Fibroblast of villous mesenchyme (primary cell): ENCODE measurements around the gene KICS2. TPM values are rescaled to one million over a fixed set of nuclear protein-coding genes. Genes with fewer than 3 reads are reported as not detected.

Experiments used
- DNase-seq: peaks from one replicate; pipeline ENCODE4 v3.0.0-alpha.2; 2010; ENCODE audit warnings: low read depth
- H3K4me3 ChIP-seq: 2 replicates; pipeline ENCODE4 v1.5.1; 2011; ENCODE audit warnings: low read depth, mild to moderate bottlenecking, low read length
- total RNA-seq: library from RNA; depleted of rRNA; stranded (reverse); fragments of >200 nt; gene quantifications from 2 replicates; pipeline ENCODE4 v1.2.3, GENCODE V29; 2012
- TF ChIP-seq, protein P1 (sequence below): IDR thresholded peaks from 2 replicates; pipeline ENCODE4 v1.5.1; 2012; ENCODE audit warnings: low read depth, mild to moderate bottlenecking, low read length; ENCODE audit not compliant: insufficient read depth

KICS2 gene
- 8.2 and 9.0 TPM in 2 replicates for total RNA-seq

DNA sequence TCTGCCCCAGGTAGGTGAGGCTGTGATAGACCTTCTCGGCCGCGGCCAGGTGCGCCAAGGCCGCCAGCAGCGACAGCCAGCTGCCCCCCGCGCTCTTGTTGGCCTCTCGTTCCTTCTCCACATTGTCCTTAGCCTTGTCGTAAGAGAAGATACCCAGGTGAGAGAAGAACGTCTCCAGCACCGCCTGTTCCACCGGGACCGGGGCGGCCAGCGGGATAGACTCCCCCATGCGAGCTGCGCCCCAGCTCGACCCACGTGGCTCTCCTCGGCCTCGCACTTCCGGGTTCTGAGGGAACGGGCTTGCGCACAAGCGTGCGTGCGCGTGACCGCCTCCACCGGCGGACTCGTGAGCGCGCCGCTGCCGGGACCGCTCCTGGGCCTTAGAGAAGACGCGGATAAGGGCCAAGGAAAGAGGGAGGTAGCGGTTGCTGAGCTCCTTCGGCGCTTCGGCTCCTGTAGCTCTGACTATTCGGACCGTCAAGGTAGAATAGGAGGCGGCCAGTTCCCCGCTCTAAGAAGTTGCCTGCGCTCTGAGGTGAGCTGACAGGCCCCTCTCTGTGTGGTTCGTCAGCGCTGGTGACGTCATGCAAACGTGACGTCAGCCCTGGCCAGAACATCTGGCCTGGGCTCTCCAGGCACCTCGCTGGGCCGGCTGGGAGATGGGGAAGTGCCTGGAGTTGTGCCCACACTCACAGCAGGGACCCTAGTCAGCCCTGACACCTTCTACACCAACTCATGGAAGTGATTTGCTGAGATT is at the start of gene KICS2:
Gene KICS2 (minus strand): TSS at position 288 of the 757 bp plus-strand sequence. CDS start 59 bp downstream, at position 229.
- H3K4me3 ChIP-seq: peak within 1 kb of the TSS; percentile 85
- TF ChIP-seq, protein P1, sequence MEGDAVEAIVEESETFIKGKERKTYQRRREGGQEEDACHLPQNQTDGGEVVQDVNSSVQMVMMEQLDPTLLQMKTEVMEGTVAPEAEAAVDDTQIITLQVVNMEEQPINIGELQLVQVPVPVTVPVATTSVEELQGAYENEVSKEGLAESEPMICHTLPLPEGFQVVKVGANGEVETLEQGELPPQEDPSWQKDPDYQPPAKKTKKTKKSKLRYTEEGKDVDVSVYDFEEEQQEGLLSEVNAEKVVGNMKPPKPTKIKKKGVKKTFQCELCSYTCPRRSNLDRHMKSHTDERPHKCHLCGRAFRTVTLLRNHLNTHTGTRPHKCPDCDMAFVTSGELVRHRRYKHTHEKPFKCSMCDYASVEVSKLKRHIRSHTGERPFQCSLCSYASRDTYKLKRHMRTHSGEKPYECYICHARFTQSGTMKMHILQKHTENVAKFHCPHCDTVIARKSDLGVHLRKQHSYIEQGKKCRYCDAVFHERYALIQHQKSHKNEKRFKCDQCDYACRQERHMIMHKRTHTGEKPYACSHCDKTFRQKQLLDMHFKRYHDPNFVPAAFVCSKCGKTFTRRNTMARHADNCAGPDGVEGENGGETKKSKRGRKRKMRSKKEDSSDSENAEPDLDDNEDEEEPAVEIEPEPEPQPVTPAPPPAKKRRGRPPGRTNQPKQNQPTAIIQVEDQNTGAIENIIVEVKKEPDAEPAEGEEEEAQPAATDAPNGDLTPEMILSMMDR: no peak
- peak; percentile 95 for DNase-seq

DNA sequence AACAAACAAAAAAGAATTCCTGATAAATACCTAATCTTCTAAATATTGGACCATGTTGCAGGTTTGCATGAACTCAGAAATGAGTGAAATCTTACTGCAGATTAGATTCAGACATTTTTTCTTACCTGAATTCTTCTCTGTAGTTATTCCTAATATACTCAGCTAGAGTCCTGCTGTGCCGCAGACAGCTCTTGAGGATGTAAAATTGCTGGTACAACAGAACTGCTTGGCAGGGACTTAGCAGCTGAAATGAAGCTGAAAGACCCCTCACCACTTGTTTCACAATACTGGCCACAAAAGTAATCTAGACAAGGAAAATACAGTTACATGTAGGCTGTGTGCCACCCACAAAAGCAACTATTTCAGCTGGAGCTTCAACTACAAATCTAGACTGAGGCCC is 48.3 kb upstream of the KICS2 start:
- H3K4me3 ChIP-seq: no peak overlapping the region
- TF ChIP-seq, protein P1: no peak

DNA sequence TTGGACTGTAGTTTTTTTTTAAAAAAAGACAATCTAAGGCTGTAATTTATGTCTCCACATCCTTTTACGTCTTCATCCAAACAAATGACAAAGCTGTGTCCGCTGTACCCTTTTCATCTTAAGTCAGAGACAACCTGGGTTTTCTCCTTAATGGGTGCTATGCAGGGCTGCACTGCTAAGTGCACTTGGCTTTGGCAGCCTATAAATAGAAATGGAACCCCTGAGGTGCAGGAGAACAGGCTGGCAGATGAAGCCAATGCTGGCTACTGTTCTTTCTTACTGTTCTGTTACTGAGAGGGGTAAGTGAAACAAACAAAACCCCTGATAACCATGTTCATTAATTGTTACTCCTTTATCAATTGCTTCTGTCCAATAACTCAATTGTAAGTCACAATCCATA is 47.1 kb upstream of the KICS2 start:
- no peak overlapping the region for H3K4me3 ChIP-seq
- no peak for DNase-seq
- TF ChIP-seq, protein P1: no peak

More for the DNA sequence above, 48.3 kb upstream of the KICS2 start:
- no peak for DNase-seq

DNA sequence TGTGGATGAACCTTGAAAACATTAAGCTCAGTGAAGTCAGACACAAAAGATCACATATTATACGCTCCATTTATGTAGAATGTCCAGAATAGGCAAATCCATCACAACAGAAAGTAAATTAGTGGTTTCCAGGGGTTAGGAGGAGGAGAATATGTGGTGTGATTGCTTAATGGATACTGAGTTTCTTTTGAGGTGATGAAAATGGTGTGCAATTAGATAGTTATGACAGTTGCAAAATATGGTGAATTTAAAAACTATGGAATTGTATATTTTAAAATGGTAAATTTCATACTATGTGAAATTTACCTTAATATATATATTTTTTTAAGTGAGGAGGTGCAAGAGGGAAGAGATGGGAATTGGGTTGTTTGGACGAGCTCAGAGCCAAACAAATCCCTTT is 46.3 kb upstream of the KICS2 start:
- TF ChIP-seq, protein P1: no peak

DNA sequence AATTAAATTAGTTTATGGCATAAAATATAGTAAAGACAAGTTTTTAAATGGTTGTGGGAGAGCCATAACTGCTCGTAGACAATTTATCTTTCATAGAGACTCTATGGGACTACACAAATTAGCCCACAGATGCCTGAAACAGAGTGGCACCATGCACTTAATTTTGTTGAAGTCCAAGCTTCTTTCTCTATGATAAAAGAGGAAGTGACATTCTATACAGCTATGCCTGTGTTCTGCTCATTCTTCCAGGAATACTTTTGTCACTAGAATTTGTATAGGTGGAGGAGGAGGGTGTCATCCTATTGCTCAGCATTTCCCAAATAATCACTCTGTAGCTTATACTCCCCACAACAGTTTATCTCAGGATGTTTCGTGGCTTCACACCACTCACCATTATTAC is 43.7 kb upstream of the KICS2 start:
- TF ChIP-seq, protein P1: no peak
- no peak overlapping the region for H3K4me3 ChIP-seq
- DNase-seq: no peak

More for the DNA sequence above, 46.3 kb upstream of the KICS2 start:
- no peak for DNase-seq
- no peak overlapping the region for H3K4me3 ChIP-seq

DNA sequence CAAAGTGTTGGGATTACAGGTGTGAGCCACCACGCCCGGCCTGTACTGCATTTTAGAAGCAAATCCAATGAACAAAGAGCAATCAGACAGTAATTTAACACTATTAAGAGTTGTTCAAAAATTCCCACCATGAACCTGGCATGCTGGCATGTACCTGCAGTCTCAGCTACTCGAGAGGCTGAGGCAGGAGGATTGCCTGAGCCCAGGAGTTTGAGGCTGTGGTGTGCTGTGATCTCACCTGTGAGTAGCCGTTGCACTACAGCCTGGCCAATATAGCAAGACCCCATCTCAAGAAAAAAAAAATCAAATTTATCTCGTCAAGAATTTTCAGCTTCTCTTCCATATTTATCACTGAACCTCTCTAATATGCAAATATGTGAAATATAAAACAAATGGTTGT is 39.7 kb upstream of the KICS2 start:
- no peak for DNase-seq
- no peak overlapping the region for H3K4me3 ChIP-seq
- TF ChIP-seq, protein P1: no peak
